Karpas-422 (cell line): Measurements from ENCODE around the gene RPTN. TPM values are rescaled to one million over a fixed set of nuclear protein-coding genes. Genes with fewer than 3 reads are reported as not detected.

Experiments used
- DNase-seq: peaks from one replicate; pipeline ENCODE4 v3.0.0-alpha.2; 2015
- H2AFZ ChIP-seq: fragments of 200-600 bp; sonication (generic); 2 replicates; pipeline ENCODE4 v1.6.1; 2014; ENCODE audit warnings: antibody characterized with exemption, low read length, mixed read lengths
- H3K27ac ChIP-seq: fragments of 200-600 bp; sonication (generic); 2 replicates; pipeline ENCODE4 v1.5.1; 2014; ENCODE audit warnings: mild to moderate bottlenecking, low read length, moderate library complexity
- H3K27me3 ChIP-seq: fragments of 200-600 bp; sonication (generic); 2 replicates; pipeline ENCODE4 v1.6.1; 2014; ENCODE audit warnings: low read length, mixed read lengths
- H3K36me3 ChIP-seq: fragments of 200-600 bp; sonication (generic); 2 replicates; pipeline ENCODE4 v1.6.1; 2014; ENCODE audit warnings: low read length, mixed read lengths; ENCODE audit not compliant: insufficient read depth
- H3K4me1 ChIP-seq: fragments of 200-600 bp; sonication (generic); 2 replicates; pipeline ENCODE4 v1.6.1; 2014; ENCODE audit warnings: mild to moderate bottlenecking, low read length, mixed read lengths
- H3K4me2 ChIP-seq: fragments of 200-600 bp; sonication (generic); 2 replicates; pipeline ENCODE4 v1.6.1; 2014; ENCODE audit warnings: low read length, low read depth, mild to moderate bottlenecking; ENCODE audit not compliant: poor library complexity, severe bottlenecking
- H3K4me3 ChIP-seq: fragments of 200-600 bp; sonication (generic); 2 replicates; pipeline ENCODE4 v1.5.1; 2014; ENCODE audit warnings: mild to moderate bottlenecking, antibody characterized with exemption, low read length, mixed read lengths
- H3K79me2 ChIP-seq: fragments of 200-600 bp; sonication (generic); 2 replicates; pipeline ENCODE4 v1.6.1; 2014; ENCODE audit warnings: mild to moderate bottlenecking, low read length, mixed read lengths
- H3K9ac ChIP-seq: fragments of 200-600 bp; sonication (generic); 2 replicates; pipeline ENCODE4 v1.6.0; 2014; ENCODE audit warnings: low read length
- H3K9me2 ChIP-seq: fragments of 200-600 bp; sonication (generic), shearing (Covaris generic); replicated peaks from 2 replicates; pipeline ENCODE4 v1.6.0; 2014; ENCODE audit warnings: mild to moderate bottlenecking, low read length, moderate library complexity; ENCODE audit not compliant: insufficient read depth
- H3K9me3 ChIP-seq: fragments of 300-700, 200-600 bp; sonication (generic); 2 replicates; pipeline ENCODE4 v1.6.1; 2014; ENCODE audit warnings: low read length, mixed read lengths
- H4K20me1 ChIP-seq: fragments of 200-600 bp; sonication (generic); 2 replicates; pipeline ENCODE4 v1.6.1; 2014; ENCODE audit warnings: mild to moderate bottlenecking, antibody characterized with exemption, low read length, low read depth; ENCODE audit not compliant: insufficient read depth
- total RNA-seq: library from RNA; depleted of rRNA; stranded (reverse); fragments of >200 nt; shearing (Covaris generic); gene quantifications from 2 replicates; pipeline ENCODE4 v1.2.3, GENCODE V29; 2014; ENCODE audit warnings: low replicate concordance

Gene RPTN
- total RNA-seq, 1 experiment from 2014 or later, result not detected

- Histone ChIP-seq H3K79me2 (no peaks in the 10 kb centered on the region), H3K9me3 (no peaks in the 10 kb centered on the region), H3K27ac (no peak overlapping the region), H3K4me1 (peaks cover 20% of the 10 kb centered on the region), H3K4me3 (peak overlapping the region; percentile 62), H3K9ac (peak overlapping the region; percentile 46), H3K36me3 (no peaks in the 10 kb centered on the region), H2AFZ (peak overlapping the region; percentile 91; the same call in 1 of the 2 replicates), H4K20me1 (no peaks in the 10 kb centered on the region), H3K4me2 (peak overlapping the region; percentile 78), H3K9me2 (no peaks in the 10 kb centered on the region), H3K27me3 (no peaks in the 10 kb centered on the region)
- DNase-seq, result peak; percentile 49
Measured at GRCh38 chr1:152112101-152112884, 46.7 kb downstream of the RPTN start.

- Histone ChIP-seq H3K4me2 (peak overlapping the region; percentile 78), H3K4me3 (peak overlapping the region; percentile 62; the same call in 1 of the 2 replicates), H3K36me3 (no peaks in the 10 kb centered on the region), H4K20me1 (no peaks in the 10 kb centered on the region), H2AFZ (peak overlapping the region; percentile 63; the same call in 1 of the 2 replicates), H3K9me2 (no peaks in the 10 kb centered on the region), H3K27me3 (no peaks in the 10 kb centered on the region), H3K9ac (no peak overlapping the region), H3K9me3 (no peaks in the 10 kb centered on the region), H3K79me2 (no peaks in the 10 kb centered on the region), H3K27ac (no peak overlapping the region), H3K4me1 (peaks cover 20% of the 10 kb centered on the region)
- peak; percentile 82 for DNase-seq
Measured at GRCh38 chr1:152111515-152111968, 47.5 kb downstream of the RPTN start.

GRCh38 chr1:152110860-152111514 lies 48.0 kb downstream of the RPTN start:
- H3K27me3 ChIP-seq, result no peaks in the 10 kb centered on the region
- no peaks in the 10 kb centered on the region for H4K20me1 ChIP-seq
- H2AFZ ChIP-seq, result peak overlapping the region; percentile 63; the same call in 1 of the 2 replicates
- H3K4me2 ChIP-seq, result peak overlapping the region; percentile 78
- no peaks in the 10 kb centered on the region for H3K9me3 ChIP-seq
- H3K79me2 ChIP-seq, result no peaks in the 10 kb centered on the region
- H3K4me1 ChIP-seq, result peaks cover 20% of the 10 kb centered on the region
- H3K36me3 ChIP-seq, result no peaks in the 10 kb centered on the region
- H3K4me3 ChIP-seq, result peak overlapping the region; percentile 62; the same call in 1 of the 2 replicates
- no peaks in the 10 kb centered on the region for H3K9me2 ChIP-seq
- H3K9ac ChIP-seq, result no peak overlapping the region
- DNase-seq, result peak; percentile 64
- no peak overlapping the region for H3K27ac ChIP-seq

GRCh38 chr1:152110365-152110859 lies 48.6 kb downstream of the RPTN start:
- Histone ChIP-seq H3K27ac (no peak overlapping the region), H3K4me1 (peaks cover 20% of the 10 kb centered on the region), H3K36me3 (no peaks in the 10 kb centered on the region), H3K9me2 (no peaks in the 10 kb centered on the region), H3K4me3 (no peak overlapping the region), H3K79me2 (no peaks in the 10 kb centered on the region), H3K9me3 (no peaks in the 10 kb centered on the region), H3K4me2 (no peak overlapping the region), H2AFZ (no peak overlapping the region), H4K20me1 (no peaks in the 10 kb centered on the region), H3K9ac (no peak overlapping the region), H3K27me3 (no peaks in the 10 kb centered on the region)
- DNase-seq, result no peak

- no peaks in the 10 kb centered on the region for H3K36me3 ChIP-seq
- no peak overlapping the region for H3K4me2 ChIP-seq
- no peaks in the 10 kb centered on the region for H3K9me2 ChIP-seq
- peaks cover 20% of the 10 kb centered on the region for H3K4me1 ChIP-seq
- H3K79me2 ChIP-seq, result no peaks in the 10 kb centered on the region
- no peak overlapping the region for H3K27ac ChIP-seq
- no peak for DNase-seq
- no peaks in the 10 kb centered on the region for H3K9me3 ChIP-seq
- no peak overlapping the region for H2AFZ ChIP-seq
- H3K27me3 ChIP-seq, result no peaks in the 10 kb centered on the region
- H3K4me3 ChIP-seq, result no peak overlapping the region
- H3K9ac ChIP-seq, result no peak overlapping the region
- H4K20me1 ChIP-seq, result no peaks in the 10 kb centered on the region
Measured at GRCh38 chr1:152109998-152110294, 49.1 kb downstream of the RPTN start.

- no peak overlapping the region for H3K27ac ChIP-seq
- H2AFZ ChIP-seq, result no peak overlapping the region
- no peaks in the 10 kb centered on the region for H3K27me3 ChIP-seq
- no peak overlapping the region for H3K9ac ChIP-seq
- no peaks in the 10 kb centered on the region for H3K9me2 ChIP-seq
- no peaks in the 10 kb centered on the region for H3K36me3 ChIP-seq
- no peak overlapping the region for H3K4me2 ChIP-seq
- H3K79me2 ChIP-seq, result no peaks in the 10 kb centered on the region
- H3K4me3 ChIP-seq, result no peak overlapping the region
- peaks cover 20% of the 10 kb centered on the region for H3K4me1 ChIP-seq
- H3K9me3 ChIP-seq, result no peaks in the 10 kb centered on the region
- H4K20me1 ChIP-seq, result no peaks in the 10 kb centered on the region
- DNase-seq, result no peak
Measured at GRCh38 chr1:152109231-152109997, 49.6 kb downstream of the RPTN start.

GRCh38 chr1:152108882-152109222 lies 50.2 kb downstream of the RPTN start:
- peaks cover 20% of the 10 kb centered on the region for H3K4me1 ChIP-seq

More at GRCh38 chr1:152108882-152109222, 50.2 kb downstream of the RPTN start:
- Histone ChIP-seq H3K9ac (no peak overlapping the region), H3K9me3 (no peaks in the 10 kb centered on the region), H3K9me2 (no peaks in the 10 kb centered on the region), H2AFZ (no peak overlapping the region), H3K4me2 (no peak overlapping the region), H4K20me1 (no peaks in the 10 kb centered on the region), H3K27ac (no peak overlapping the region), H3K27me3 (no peaks in the 10 kb centered on the region), H3K36me3 (no peaks in the 10 kb centered on the region), H3K4me3 (no peak overlapping the region), H3K79me2 (no peaks in the 10 kb centered on the region)
- no peak for DNase-seq
